SK-N-SH treated with all-trans-retinoic acid at 6 μM for 48 hours (cell line): ENCODE data around the gene ZWILCH.

ENCODE experiments used
- ATAC-seq: fragments of 200-7000 bp; cut with Tn5 transposase; 3 replicates; pipeline ENCODE4 v1.9.1; 2020; ENCODE audit warnings: mild to moderate bottlenecking, moderate library complexity
- ARNTL ChIP-seq: fragments of 450-650 bp; formaldehyde crosslinking; IDR thresholded peaks from 2 replicates; pipeline ENCODE4 v1.5.0; 2020; ENCODE audit warnings: low read depth, mild to moderate bottlenecking, moderate library complexity, borderline replicate concordance
- BACH2 ChIP-seq: fragments of 250-450 bp; sonication (Bioruptor Pico); IDR thresholded peaks from 2 replicates; pipeline ENCODE4 v1.9.0; 2021; ENCODE audit warnings: mild to moderate bottlenecking, borderline replicate concordance
- CREB5 ChIP-seq: fragments of 250-450 bp; sonication (Bioruptor Pico); IDR thresholded peaks from 2 replicates; pipeline ENCODE4 v1.5.1; 2020; ENCODE audit warnings: low read depth, mild to moderate bottlenecking, moderate library complexity
- CSRNP3 ChIP-seq: fragments of 250-450 bp; sonication (Bioruptor Pico); IDR thresholded peaks from 2 replicates; pipeline ENCODE4 v1.5.1; 2021; ENCODE audit warnings: mild to moderate bottlenecking, moderate library complexity
- ESRRG ChIP-seq: fragments of 250-450 bp; sonication (Bioruptor Pico); IDR thresholded peaks from 2 replicates; pipeline ENCODE4 v1.6.1; 2021; ENCODE audit warnings: mild to moderate bottlenecking
- GLIS3 ChIP-seq: fragments of 250-450 bp; sonication (Bioruptor Pico); IDR thresholded peaks from 2 replicates; pipeline ENCODE4 v1.5.0; 2020; ENCODE audit warnings: mild to moderate bottlenecking, moderate library complexity
- OSR1 ChIP-seq: fragments of 250-450 bp; sonication (Bioruptor Pico); IDR thresholded peaks from 2 replicates; pipeline ENCODE4 v1.8.0; 2022; ENCODE audit warnings: moderate library complexity, mild to moderate bottlenecking, inconsistent platforms
- PATZ1 ChIP-seq: fragments of 250-450 bp; sonication (Bioruptor Pico); IDR thresholded peaks from 2 replicates; pipeline ENCODE4 v1.8.0; 2020; ENCODE audit warnings: mild to moderate bottlenecking, moderate library complexity, borderline replicate concordance
- POU6F1 ChIP-seq: fragments of 250-450 bp; sonication (Bioruptor Pico); IDR thresholded peaks from 2 replicates; pipeline ENCODE4 v1.8.0; 2021; ENCODE audit warnings: low read depth, mild to moderate bottlenecking, moderate library complexity, borderline replicate concordance
- PPARA ChIP-seq: fragments of 250-450 bp; sonication (Bioruptor Pico); IDR thresholded peaks from 2 replicates; pipeline ENCODE4 v1.5.0; 2020; ENCODE audit warnings: mild to moderate bottlenecking, borderline replicate concordance
- RARB ChIP-seq: fragments of 250-450 bp; sonication (Bioruptor Pico); IDR thresholded peaks from 2 replicates; pipeline ENCODE4 v1.8.0; 2021; ENCODE audit warnings: mild to moderate bottlenecking, moderate library complexity
- SNAI2 ChIP-seq: fragments of 250-450 bp; sonication (Bioruptor Pico); IDR thresholded peaks from 2 replicates; pipeline ENCODE4 v1.5.0; 2020; ENCODE audit warnings: mild to moderate bottlenecking, moderate library complexity
- TCF4 ChIP-seq: fragments of 250-450 bp; sonication (Bioruptor Pico); IDR thresholded peaks from 2 replicates; pipeline ENCODE4 v1.8.0; 2021; ENCODE audit warnings: mild to moderate bottlenecking, moderate library complexity, borderline replicate concordance
- TOX ChIP-seq: fragments of 250-450 bp; sonication (Bioruptor Pico); IDR thresholded peaks from 2 replicates; pipeline ENCODE4 v1.8.0; 2021; ENCODE audit warnings: mild to moderate bottlenecking, moderate library complexity, borderline replicate concordance
- TSHZ2 ChIP-seq: fragments of 250-450 bp; sonication (Bioruptor Pico); IDR thresholded peaks from 2 replicates; pipeline ENCODE4 v1.5.0; 2020; ENCODE audit warnings: mild to moderate bottlenecking, moderate library complexity
- ZC3H10 ChIP-seq: fragments of 250-450 bp; sonication (Bioruptor Pico); IDR thresholded peaks from 2 replicates; pipeline ENCODE4 v1.5.1; 2021; ENCODE audit warnings: mild to moderate bottlenecking, moderate library complexity
- ZFP3 ChIP-seq: fragments of 250-450 bp; sonication (Bioruptor Pico); IDR thresholded peaks from 2 replicates; pipeline ENCODE4 v1.5.0; 2020; ENCODE audit warnings: mild to moderate bottlenecking, moderate library complexity
- ZFP30 ChIP-seq: fragments of 450-650 bp; formaldehyde crosslinking; IDR thresholded peaks from 2 replicates; pipeline ENCODE4 v1.5.0; 2022; ENCODE audit warnings: mild to moderate bottlenecking, moderate library complexity
- ZNF565 ChIP-seq: fragments of 450-650 bp; formaldehyde crosslinking; conservative IDR thresholded peaks from 2 replicates; pipeline ENCODE4 v1.5.0; 2020; ENCODE audit warnings: low read depth, mild to moderate bottlenecking, moderate library complexity
- ZNF70 ChIP-seq: fragments of 450-650 bp; formaldehyde crosslinking; IDR thresholded peaks from 2 replicates; pipeline ENCODE4 v1.5.0; 2020; ENCODE audit warnings: mild to moderate bottlenecking, moderate library complexity

The ZWILCH gene

GRCh38 chr15:66581972-66582537, 76.9 kb downstream of the ZWILCH start:
- TF ChIP-seq SNAI2 (CRISPR knock-in tag) (no peak), BACH2 (CRISPR knock-in tag) (no peak), ZFP3 (CRISPR knock-in tag) (no peak), ESRRG (no peak), OSR1 (CRISPR knock-in tag) (no peak), ZNF565 (no peak)
- ATAC-seq: no peak

GRCh38 chr15:66586155-66586976, 81.2 kb downstream of the ZWILCH start:
- no peak for ATAC-seq
- no peak for TF ChIP-seq CSRNP3
- no peak for TF ChIP-seq ZC3H10 (CRISPR knock-in tag)
- TF ChIP-seq RARB: no peak
- no peak for TF ChIP-seq PPARA (CRISPR knock-in tag)
- no peak for TF ChIP-seq ZFP30 (CRISPR knock-in tag)

GRCh38 chr15:66587020-66587419, 81.9 kb downstream of the ZWILCH start:
- no peak for TF ChIP-seq CREB5 (CRISPR knock-in tag)
- no peak for TF ChIP-seq POU6F1 (CRISPR knock-in tag)
- no peak for TF ChIP-seq ARNTL
- TF ChIP-seq GLIS3 (CRISPR knock-in tag): no peak
- no peak for TF ChIP-seq ZNF565
- TF ChIP-seq ZC3H10 (CRISPR knock-in tag): no peak
- TF ChIP-seq PPARA (CRISPR knock-in tag): no peak
- no peak for TF ChIP-seq TSHZ2
- TF ChIP-seq ZFP3 (CRISPR knock-in tag): no peak
- no peak for TF ChIP-seq ESRRG
- no peak for TF ChIP-seq PATZ1 (CRISPR knock-in tag)
- no peak for ATAC-seq

- ATAC-seq: no peak
- TF ChIP-seq ZFP3 (CRISPR knock-in tag) (no peak), PPARA (CRISPR knock-in tag) (no peak), CSRNP3 (no peak), TCF4 (CRISPR knock-in tag) (no peak), ZC3H10 (CRISPR knock-in tag) (no peak), ESRRG (no peak), TSHZ2 (no peak), RARB (no peak), TOX (CRISPR knock-in tag) (no peak), SNAI2 (CRISPR knock-in tag) (no peak), ZNF565 (no peak), ARNTL (no peak), ZNF70 (CRISPR knock-in tag) (no peak)
Measured at GRCh38 chr15:66587749-66588148, 82.6 kb downstream of the ZWILCH start.
